ENCODE results near the gene SUN2.

- TF ChIP-seq POLR2A (IDR thresholded peaks at IDR 0.05; ENCODE audit: low read depth, low read length): no peak
- TF ChIP-seq TAF1 (IDR thresholded peaks at IDR 0.05; ENCODE audit: borderline replicate concordance, low read depth, low read length): no peak
- no peak for TF ChIP-seq POLR2AphosphoS5 (IDR thresholded peaks at IDR 0.05; ENCODE audit: low read depth, low read length)
Observed at GRCh38 chr22:38697425-38698089, 58.2 kb downstream of the SUN2 start.
